PC-9 (cell line): ENCODE results near the gene TMEM117.

Experiments used
- EZH2 ChIP-seq: fragments of 200-600 bp; sonication (generic); IDR thresholded peaks from 2 replicates; pipeline ENCODE4 v1.8.0; 2017; ENCODE audit warnings: antibody characterized with exemption, low read depth
- TF ChIP-seq, protein P1 (sequence below): fragments of 200-600 bp; sonication (generic); conservative IDR thresholded peaks from 2 replicates; pipeline ENCODE4 v1.6.1; 2017; ENCODE audit warnings: mixed run types, antibody characterized with exemption, mild to moderate bottlenecking, moderate library complexity

DNA sequence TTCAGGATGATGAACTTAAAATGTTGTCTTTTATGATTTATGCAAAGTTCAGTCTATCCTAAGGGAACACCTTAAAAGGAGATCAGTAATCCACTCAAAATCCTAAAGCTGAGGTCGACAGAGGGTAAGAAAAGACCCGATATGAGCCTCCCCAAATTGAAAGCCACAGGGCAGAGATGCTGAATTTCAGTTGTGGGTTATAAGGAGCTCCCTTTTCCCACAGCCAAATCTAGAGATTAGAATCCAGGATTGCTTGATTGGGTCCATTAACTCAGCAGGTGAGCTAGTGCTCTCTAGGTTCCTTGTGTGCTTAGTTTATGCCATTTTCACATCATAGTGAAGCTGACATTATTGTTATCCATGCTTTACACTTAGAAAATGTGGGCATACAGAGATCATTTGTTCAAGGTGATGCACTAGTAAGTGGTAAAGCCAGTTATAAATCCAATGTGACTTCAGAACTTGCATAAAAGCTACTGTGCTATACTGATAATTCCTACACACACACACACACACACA lies 417.5 kb downstream of the TMEM117 start:
- TF ChIP-seq, protein P1, sequence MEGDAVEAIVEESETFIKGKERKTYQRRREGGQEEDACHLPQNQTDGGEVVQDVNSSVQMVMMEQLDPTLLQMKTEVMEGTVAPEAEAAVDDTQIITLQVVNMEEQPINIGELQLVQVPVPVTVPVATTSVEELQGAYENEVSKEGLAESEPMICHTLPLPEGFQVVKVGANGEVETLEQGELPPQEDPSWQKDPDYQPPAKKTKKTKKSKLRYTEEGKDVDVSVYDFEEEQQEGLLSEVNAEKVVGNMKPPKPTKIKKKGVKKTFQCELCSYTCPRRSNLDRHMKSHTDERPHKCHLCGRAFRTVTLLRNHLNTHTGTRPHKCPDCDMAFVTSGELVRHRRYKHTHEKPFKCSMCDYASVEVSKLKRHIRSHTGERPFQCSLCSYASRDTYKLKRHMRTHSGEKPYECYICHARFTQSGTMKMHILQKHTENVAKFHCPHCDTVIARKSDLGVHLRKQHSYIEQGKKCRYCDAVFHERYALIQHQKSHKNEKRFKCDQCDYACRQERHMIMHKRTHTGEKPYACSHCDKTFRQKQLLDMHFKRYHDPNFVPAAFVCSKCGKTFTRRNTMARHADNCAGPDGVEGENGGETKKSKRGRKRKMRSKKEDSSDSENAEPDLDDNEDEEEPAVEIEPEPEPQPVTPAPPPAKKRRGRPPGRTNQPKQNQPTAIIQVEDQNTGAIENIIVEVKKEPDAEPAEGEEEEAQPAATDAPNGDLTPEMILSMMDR = no peak
- no peak for TF ChIP-seq EZH2
